ENCODE results near the gene IFNA14. TPM values are rescaled to one million over a fixed set of nuclear protein-coding genes. Genes with fewer than 3 reads are reported as not detected.
"Not testable (repeated sequence)": the region's sequence is repeated elsewhere in the genome, so short reads cannot be mapped to it uniquely, and the experiment has no call there.

IFNA14 gene
- total RNA-seq, 1 donor from 2014 or later = not detected

GRCh38 chr9:21213411-21214326, 26.1 kb downstream of the IFNA14 start:
- DNase-seq = not testable (repeated sequence)

GRCh38 chr9:21212160-21212559, 27.6 kb downstream of the IFNA14 start:
- not testable (repeated sequence) for DNase-seq

GRCh38 chr9:21210782-21211181, 29.0 kb downstream of the IFNA14 start:
- not testable (repeated sequence) for DNase-seq

GRCh38 chr9:21210311-21210710, 29.5 kb downstream of the IFNA14 start:
- no peak for DNase-seq

- DNase-seq = not testable (repeated sequence)
These were observed 32.8 kb downstream of the IFNA14 start, which contains the start of gene IFNA10 for GRCh38 chr9:21207043-21207442. Gene IFNA10 (minus strand): TSS chr9:21207143. CDS start chr9:21207097, 46 bp downstream.

- DNase-seq = no peak
These were observed 34.6 kb downstream of the IFNA14 start for GRCh38 chr9:21205204-21205603.

GRCh38 chr9:21202105-21202504, 37.7 kb downstream of the IFNA14 start, which contains the start of gene IFNA7:
Gene IFNA7 (minus strand): TSS chr9:21202205. CDS start chr9:21202165, 40 bp downstream.
- not testable (repeated sequence) for DNase-seq

- DNase-seq = not testable (repeated sequence)
These were observed 44.7 kb downstream of the IFNA14 start for GRCh38 chr9:21194867-21195776.

Other genes with a start within 250 kb of the IFNA14 start
- gene HACD4, start 208.4 kb downstream of the IFNA14 start, total RNA-seq = 4.7 TPM
- gene IFNB1, start 162.1 kb downstream of the IFNA14 start, total RNA-seq = not detected
- not detected for gene IFNW1, start 98.2 kb downstream of the IFNA14 start, total RNA-seq
- gene IFNA21, start 73.3 kb downstream of the IFNA14 start, total RNA-seq = not detected
- gene IFNA4, start 52.4 kb downstream of the IFNA14 start, total RNA-seq = not detected
- not detected for gene IFNA7, start 37.8 kb downstream of the IFNA14 start, total RNA-seq
- gene IFNA10, start 32.9 kb downstream of the IFNA14 start, total RNA-seq = not detected
- gene IFNA16, start 22.7 kb downstream of the IFNA14 start, total RNA-seq = not detected
- gene IFNA17, start 11.8 kb downstream of the IFNA14 start, total RNA-seq = not detected
- not detected for gene IFNA5, start 65.3 kb upstream of the IFNA14 start, total RNA-seq
- gene KLHL9, start 95.4 kb upstream of the IFNA14 start, total RNA-seq = 33.2 TPM
- not detected for gene IFNA6, start 110.9 kb upstream of the IFNA14 start, total RNA-seq
- not detected for gene IFNA13, start 128.1 kb upstream of the IFNA14 start, total RNA-seq
- not detected for gene IFNA2, start 145.4 kb upstream of the IFNA14 start, total RNA-seq
- gene IFNA8, start 169.1 kb upstream of the IFNA14 start, total RNA-seq = not detected
- gene IFNA1, start 200.4 kb upstream of the IFNA14 start, total RNA-seq = not detected
- gene IFNE, start 242.3 kb upstream of the IFNA14 start, total RNA-seq = not detected

All from skin of body (tissue), 2 donors.